Testis (tissue), 3 donors: Measurements from ENCODE around the gene FRMD8. TPM values are rescaled to one million over a fixed set of nuclear protein-coding genes. Genes with fewer than 3 reads are reported as not detected.

Source experiments
- DNase-seq: peaks from one replicate; pipeline ENCODE4 v3.0.0-alpha.2; 2019
- H3K27ac ChIP-seq, 2 donors: fragments of 200-600 bp; sonication (generic); one replicate each; pipeline ENCODE4 v1.5.1; 2019
- H3K27me3 ChIP-seq: fragments of 200-600 bp; sonication (generic); one replicate; pipeline ENCODE4 v1.5.1; 2019
- H3K36me3 ChIP-seq: fragments of 200-600 bp; sonication (generic); one replicate; pipeline ENCODE4 v1.5.1; 2017; ENCODE audit warnings: low read depth; ENCODE audit errors: missing control alignments
- H3K4me1 ChIP-seq: fragments of 200-600 bp; sonication (generic); one replicate; pipeline ENCODE4 v1.5.1; 2019
- H3K4me3 ChIP-seq, 2 donors: fragments of 200-600 bp; sonication (generic); one replicate each; pipeline ENCODE4 v1.5.1; 2017 to 2019
- H3K9me3 ChIP-seq: fragments of 200-600 bp; sonication (generic); one replicate; pipeline ENCODE4 v1.5.1; 2017
- CTCF ChIP-seq, 3 experiments: fragments of 450-650 bp in 2 of 3; fragments of 200-600 bp in 1 of 3; sonication (generic) in 1 of 3; IDR thresholded peaks; one replicate each; pipeline ENCODE4 v1.5.1; 2016 to 2019; ENCODE audit warnings: antibody characterized with exemption in 3 of 3, mild to moderate bottlenecking in 2 of 3, moderate library complexity in 1 of 3
- POLR2A ChIP-seq: fragments of 450-650 bp; IDR thresholded peaks from one replicate; pipeline ENCODE4 v1.6.1; 2017; ENCODE audit warnings: antibody characterized with exemption, mild to moderate bottlenecking, moderate library complexity
- WGBS, 2 donors: methylation state at CpG; one replicate each; pipeline ENCODE4 v1.1.5; 2018; 5-methylcytosine and 5-hydroxymethylcytosine counted together
- intact Hi-C: fragments of 100-400 bp; cut with DNase I; formaldehyde crosslinking; loops from one replicate; pipeline ENCODE4 v1.15.1; 2023; ENCODE audit warnings: low total_unique reads
- polyA plus RNA-seq: library from polyadenylated mRNA; stranded (reverse); fragments of 350-450 nt; fragmentation: Illumina TruSeq; extraction: RNeasy Lipid Tissue Mini Kit (QIAGEN cat#74804); gene quantifications from one replicate; pipeline ENCODE4 v1.2.3, GENCODE V29; 2014; ENCODE audit warnings: low read depth, low replicate concordance; ENCODE audit not compliant: insufficient read depth
- total RNA-seq, 2 donors: library from RNA; depleted of rRNA; stranded (reverse); fragments of >200 nt; gene quantifications; one replicate each; pipeline ENCODE4 v1.2.3, GENCODE V29; 2016

FRMD8 gene
- total and polyA plus RNA-seq, 3 donors from 2014 or later = 31.4 to 118 (median 92.5) TPM

DNA sequence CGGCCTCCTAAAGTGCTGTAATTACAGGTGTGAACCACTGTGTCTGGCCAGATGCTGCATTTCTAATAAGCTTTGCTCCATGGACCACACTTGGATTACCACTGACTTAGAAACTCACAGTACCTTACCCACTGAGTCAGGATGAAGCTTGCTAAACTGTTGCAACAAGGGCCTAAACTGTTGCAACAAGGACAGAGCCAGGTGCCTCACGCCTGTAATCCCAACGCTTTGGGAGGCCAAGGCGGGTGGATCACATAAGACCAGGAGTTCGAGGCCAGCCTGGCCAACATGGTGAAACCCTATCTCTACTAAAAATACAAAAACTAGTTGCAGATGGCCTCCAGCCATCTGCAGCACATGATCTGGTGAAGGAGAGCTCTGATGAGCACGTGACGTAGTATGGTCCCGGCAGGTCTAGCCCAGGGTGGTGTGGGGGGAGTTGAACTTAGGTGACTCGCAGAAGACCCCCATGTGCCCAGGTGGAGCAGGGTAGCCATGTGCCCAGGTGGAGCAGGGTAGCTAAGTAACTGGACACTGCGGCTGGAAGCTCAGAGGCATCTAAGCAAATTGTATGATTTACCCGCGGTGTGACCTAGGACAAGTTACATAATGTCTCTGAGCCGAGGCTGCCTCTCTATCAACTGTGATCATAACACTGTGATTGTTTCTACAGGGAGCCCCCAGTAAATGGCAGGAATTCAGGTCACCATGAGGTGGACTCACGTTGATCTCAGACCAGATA is 12.4 kb upstream of the FRMD8 start:
- Histone ChIP-seq H3K9me3 (no peaks in the 10 kb centered on the region), H3K27me3 (no peaks in the 10 kb centered on the region), H3K4me1 (peaks cover 8% of the 10 kb centered on the region), H3K27ac (no peak overlapping the region), H3K36me3 (no peaks in the 10 kb centered on the region), H3K4me3 (no peak overlapping the region)
- no peak for TF ChIP-seq POLR2A
- TF ChIP-seq CTCF (IDR thresholded peaks at IDR 0.05) = no peak
- DNase-seq = no peak
- intact Hi-C loops = no loop called here
- WGBS, 2 donors = 70 to 85% methylated on average over 14 of the region's 14 CpGs

- Histone ChIP-seq H3K27me3 (no peaks in the 10 kb centered on the region), H3K36me3 (no peaks in the 10 kb centered on the region), H3K27ac (no peak overlapping the region), H3K4me3 (no peak overlapping the region), H3K9me3 (no peaks in the 10 kb centered on the region), H3K4me1 (peaks cover 4% of the 10 kb centered on the region)
- no peak for TF ChIP-seq POLR2A
- TF ChIP-seq CTCF (IDR thresholded peaks at IDR 0.05) = no peak
- 83 to 97% methylated on average over 8 of the region's 8 CpGs for WGBS, 2 donors
- no peak for DNase-seq
- intact Hi-C loops = no loop called here
Measured at GRCh38 chr11:65375012-65375411, 11.4 kb upstream of the FRMD8 start.

GRCh38 chr11:65376138-65376713 is 10.2 kb upstream of the FRMD8 start:
- no peaks in the 10 kb centered on the region for H3K9me3 ChIP-seq
- peak; percentile 43 for DNase-seq
- no peaks in the 10 kb centered on the region for H3K27me3 ChIP-seq
- no peak for TF ChIP-seq CTCF (IDR thresholded peaks at IDR 0.05)
- no peak for TF ChIP-seq POLR2A
- H3K4me3 ChIP-seq = no peak overlapping the region
- H3K36me3 ChIP-seq = no peaks in the 10 kb centered on the region
- H3K27ac ChIP-seq = no peak overlapping the region
- 54 to 75% methylated on average over 7 to 15 of the region's 16 CpGs for WGBS, 2 donors
- intact Hi-C loops = no loop called here
- H3K4me1 ChIP-seq = no peaks in the 10 kb centered on the region

- Histone ChIP-seq H3K36me3 (no peaks in the 10 kb centered on the region), H3K4me1 (peaks cover 7% of the 10 kb centered on the region), H3K27ac (peak overlapping the region in 1 of 2 donors; percentile 45), H3K9me3 (no peaks in the 10 kb centered on the region), H3K27me3 (no peaks in the 10 kb centered on the region), H3K4me3 (no peak overlapping the region)
- intact Hi-C loops = no loop called here
- DNase-seq = peak; percentile 51
- WGBS, 2 donors = 73 to 93% methylated on average over 5 to 8 of the region's 8 CpGs
- TF ChIP-seq CTCF (IDR thresholded peaks at IDR 0.05) (no peak), POLR2A (no peak)
Measured at GRCh38 chr11:65377036-65377435, 9.4 kb upstream of the FRMD8 start.
